Urinary bladder (tissue), 4 donors: ENCODE measurements around the gene TMIGD2. TPM values are rescaled to one million over a fixed set of nuclear protein-coding genes. Genes with fewer than 3 reads are reported as not detected.
"Not testable (repeated sequence)": the region's sequence is repeated elsewhere in the genome, so short reads cannot be mapped to it uniquely, and the experiment has no call there.

Experiments
- DNase-seq: peaks from one replicate; pipeline ENCODE4 v3.0.0-alpha.2; 2015; ENCODE audit errors: extremely low spot score
- H3K27ac ChIP-seq: one replicate; pipeline ENCODE4 v1.5.1; 2013; ENCODE audit warnings: low read depth, mild to moderate bottlenecking, moderate library complexity
- H3K36me3 ChIP-seq: one replicate; pipeline ENCODE4 v1.6.1; 2013; ENCODE audit warnings: mild to moderate bottlenecking, moderate library complexity; ENCODE audit not compliant: insufficient read depth
- H3K4me1 ChIP-seq: one replicate; pipeline ENCODE4 v1.6.1; 2013; ENCODE audit warnings: mild to moderate bottlenecking, moderate library complexity; ENCODE audit not compliant: insufficient read depth
- H3K4me3 ChIP-seq: one replicate; pipeline ENCODE4 v1.5.1; 2013; ENCODE audit warnings: low read depth, low read length
- WGBS: extraction: QIAGEN DNeasy Blood & Tissue Kit; methylation state at CpG from one replicate; pipeline ENCODE4 v1.1.7; 2013; 5-methylcytosine and 5-hydroxymethylcytosine counted together
- polyA plus RNA-seq: library from polyadenylated mRNA; stranded (reverse); fragments of 200-250 nt; gene quantifications from one replicate; pipeline ENCODE4 v1.2.3, GENCODE V29; 2013
- total RNA-seq: library from RNA; depleted of rRNA; stranded (reverse); fragments of >200 nt; gene quantifications from one replicate; pipeline ENCODE4 v1.2.3, GENCODE V29; 2014
- donor health status: healthy with polysubstance abuse.
- donor health status: healthy.

TMIGD2 gene
- total and polyA plus RNA-seq, 2 donors = 0.48 to 0.58 TPM

DNA sequence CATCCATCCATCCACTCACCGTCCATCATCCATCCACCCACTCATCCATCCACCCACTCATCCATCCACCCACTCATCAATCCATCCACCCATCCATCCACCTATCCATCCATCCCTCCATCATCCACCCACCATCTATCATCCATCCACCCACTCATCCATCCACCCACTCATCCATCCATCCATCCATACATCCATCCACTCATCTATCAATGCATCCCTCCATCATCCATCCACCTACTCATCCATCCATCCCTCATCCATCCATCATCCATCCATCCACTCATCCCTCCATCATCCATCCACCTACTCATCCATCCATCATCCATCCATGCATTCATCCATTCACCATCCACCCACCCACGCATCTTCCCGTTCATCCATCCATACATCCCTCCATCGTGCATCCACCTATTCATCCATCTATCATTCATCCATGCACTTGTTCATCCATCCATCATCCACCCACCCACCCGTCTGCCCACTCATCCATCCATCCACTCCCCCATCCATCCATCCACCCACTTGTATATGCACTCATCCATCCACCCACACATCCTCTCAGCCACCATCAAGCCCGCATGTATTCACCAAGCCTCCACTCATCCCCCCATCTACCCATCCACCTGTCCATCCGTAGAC, 32.9 kb upstream of the TMIGD2 start:
- 96% methylated on average over 7 of the region's 7 CpGs for WGBS
- no peaks in the 10 kb centered on the region for H3K36me3 ChIP-seq
- DNase-seq = no peak
- no peak overlapping the region for H3K27ac ChIP-seq
- no peak overlapping the region for H3K4me3 ChIP-seq
- no peaks in the 10 kb centered on the region for H3K4me1 ChIP-seq

DNA sequence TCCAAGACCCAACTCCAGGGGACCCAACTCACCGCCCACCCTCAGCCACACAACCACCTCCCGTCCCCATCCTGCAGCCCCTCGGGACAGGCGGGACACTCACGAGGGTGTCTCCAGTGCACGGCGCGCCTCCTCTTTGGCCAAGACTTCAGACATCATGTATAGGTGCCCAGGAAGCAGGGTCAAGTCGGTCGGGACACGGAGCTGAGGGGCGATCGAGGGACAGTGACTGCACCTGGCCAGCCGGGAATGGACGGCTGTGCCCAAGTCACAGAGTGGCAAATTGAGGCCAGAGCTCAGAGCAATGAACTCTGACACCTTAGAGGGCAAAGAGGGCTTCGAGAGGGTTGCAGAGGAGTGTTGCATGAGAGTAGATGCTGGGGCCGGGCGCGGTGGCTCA, 27.7 kb upstream of the TMIGD2 start:
- no peak for DNase-seq
- no peak overlapping the region for H3K27ac ChIP-seq

DNA sequence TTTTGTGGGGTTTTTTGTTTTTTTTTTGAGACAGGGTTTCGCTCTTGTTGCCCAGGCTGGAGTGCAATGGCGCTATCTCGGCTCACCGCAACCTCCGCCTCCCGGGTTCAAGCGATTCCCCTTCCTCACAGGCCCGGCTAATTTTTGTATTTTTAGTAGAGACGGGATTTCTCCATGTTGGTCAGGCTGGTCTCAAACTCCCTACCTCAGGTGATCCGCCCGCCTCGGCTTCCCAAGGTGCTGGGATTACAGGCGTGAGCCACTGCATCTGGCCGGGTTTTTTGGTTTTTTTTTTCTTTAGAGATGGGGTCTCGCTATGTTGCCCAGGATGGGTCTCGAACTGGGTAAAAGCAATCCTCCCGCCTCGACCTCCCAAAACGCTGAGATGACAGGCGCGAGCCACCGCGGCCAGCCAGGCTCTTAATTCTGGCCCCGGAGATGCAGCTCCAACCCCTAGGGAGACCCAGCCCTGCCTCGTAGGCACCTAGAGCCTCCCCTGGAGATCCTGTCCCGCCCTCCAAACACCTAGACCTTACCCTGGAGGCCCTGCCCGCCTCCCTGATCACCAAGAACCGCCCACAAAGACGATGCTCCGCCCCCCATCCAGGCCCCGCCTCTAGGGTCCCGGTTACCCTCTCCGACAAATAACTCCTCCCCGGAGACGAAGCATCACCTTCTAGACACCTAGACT, 26.9 kb upstream of the TMIGD2 start:
- WGBS = 42% methylated on average over 35 of the region's 35 CpGs
- peak overlapping the region; percentile 32 for H3K4me3 ChIP-seq
- not testable (repeated sequence) for H3K36me3 ChIP-seq, DNase-seq, H3K27ac ChIP-seq, H3K4me1 ChIP-seq

More for the DNA sequence above, 27.7 kb upstream of the TMIGD2 start:
- H3K4me3 ChIP-seq = no peak overlapping the region
- H3K36me3 ChIP-seq = no peaks in the 10 kb centered on the region
- 94% methylated on average over 19 of the region's 19 CpGs for WGBS
- H3K4me1 ChIP-seq = no peaks in the 10 kb centered on the region

- Histone ChIP-seq H3K27ac (no peak overlapping the region), H3K4me1 (no peaks in the 10 kb centered on the region), H3K36me3 (no peaks in the 10 kb centered on the region), H3K4me3 (peak overlapping the region; percentile 32)
- 4% methylated on average over 49 of the region's 49 CpGs for WGBS
- DNase-seq = peak; percentile 90
Measured at GRCh38 chr19:4328243-4328990, 26.2 kb upstream of the TMIGD2 start.

DNA sequence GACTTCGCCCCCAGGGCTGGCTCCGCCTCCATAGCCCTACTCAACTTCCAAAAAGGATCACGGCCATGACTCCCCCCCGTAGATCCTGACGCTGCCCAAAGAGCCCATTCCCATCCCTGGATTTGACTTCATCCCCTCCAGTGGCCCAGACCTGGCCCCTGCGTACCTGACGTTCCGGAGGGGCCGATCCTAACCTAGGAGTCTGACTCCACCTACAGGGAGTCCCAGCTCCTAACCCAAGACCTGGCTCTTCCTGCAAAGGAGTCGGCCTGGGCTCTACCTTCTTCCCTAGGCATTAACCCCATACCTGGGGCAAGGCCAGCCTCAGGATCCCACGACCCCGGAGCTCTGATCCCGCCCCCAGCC, 25.7 kb upstream of the TMIGD2 start:
- 16% methylated on average over 13 of the region's 13 CpGs for WGBS
- Histone ChIP-seq H3K4me3 (peak overlapping the region; percentile 0), H3K4me1 (no peaks in the 10 kb centered on the region), H3K27ac (no peak overlapping the region), H3K36me3 (no peaks in the 10 kb centered on the region)
- DNase-seq = no peak

GRCh38 chr19:4327252-4327876, 25.2 kb upstream of the TMIGD2 start:
- H3K4me3 ChIP-seq = no peak overlapping the region
- H3K27ac ChIP-seq = no peak overlapping the region
- H3K36me3 ChIP-seq = no peaks in the 10 kb centered on the region
- 6% methylated on average over 30 of the region's 30 CpGs for WGBS
- DNase-seq = peak; percentile 31
- H3K4me1 ChIP-seq = no peaks in the 10 kb centered on the region

DNA sequence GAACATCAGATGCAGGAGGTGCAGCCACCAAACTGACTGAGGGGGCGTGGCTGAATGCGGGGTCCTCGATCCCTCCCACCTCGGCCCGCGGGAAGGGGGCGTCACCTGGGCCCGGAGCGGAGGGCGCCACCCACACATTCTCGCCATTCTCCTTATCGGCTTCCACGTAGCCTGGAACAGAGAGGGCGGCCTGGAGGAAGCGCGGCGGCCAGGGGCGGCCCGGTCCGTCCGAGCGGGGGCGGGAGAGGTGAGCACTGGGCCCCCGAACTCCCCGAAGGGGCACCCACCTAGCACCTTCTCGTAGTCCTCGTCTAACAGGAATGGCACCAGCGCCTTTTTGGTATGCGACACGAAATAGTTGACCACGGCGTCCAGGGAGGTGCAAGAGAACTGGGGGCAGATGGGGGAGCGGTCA, 24.7 kb upstream of the TMIGD2 start:
- Histone ChIP-seq H3K27ac (no peak overlapping the region), H3K4me1 (no peaks in the 10 kb centered on the region), H3K4me3 (no peak overlapping the region), H3K36me3 (no peaks in the 10 kb centered on the region)
- 9% methylated on average over 33 of the region's 33 CpGs for WGBS
- no peak for DNase-seq

- no peak overlapping the region for H3K4me3 ChIP-seq
- H3K36me3 ChIP-seq = no peaks in the 10 kb centered on the region
- no peaks in the 10 kb centered on the region for H3K4me1 ChIP-seq
- no peak for DNase-seq
- 40% methylated on average over 13 of the region's 13 CpGs for WGBS
- no peak overlapping the region for H3K27ac ChIP-seq
Measured at GRCh38 chr19:4326215-4326836, 24.1 kb upstream of the TMIGD2 start.

GRCh38 chr19:4324228-4324627, 22.0 kb upstream of the TMIGD2 start:
- Histone ChIP-seq H3K36me3 (no peaks in the 10 kb centered on the region), H3K4me3 (no peak overlapping the region), H3K4me1 (no peaks in the 10 kb centered on the region), H3K27ac (no peak overlapping the region)
- no peak for DNase-seq
- WGBS = 81% methylated on average over 12 of the region's 12 CpGs

DNA sequence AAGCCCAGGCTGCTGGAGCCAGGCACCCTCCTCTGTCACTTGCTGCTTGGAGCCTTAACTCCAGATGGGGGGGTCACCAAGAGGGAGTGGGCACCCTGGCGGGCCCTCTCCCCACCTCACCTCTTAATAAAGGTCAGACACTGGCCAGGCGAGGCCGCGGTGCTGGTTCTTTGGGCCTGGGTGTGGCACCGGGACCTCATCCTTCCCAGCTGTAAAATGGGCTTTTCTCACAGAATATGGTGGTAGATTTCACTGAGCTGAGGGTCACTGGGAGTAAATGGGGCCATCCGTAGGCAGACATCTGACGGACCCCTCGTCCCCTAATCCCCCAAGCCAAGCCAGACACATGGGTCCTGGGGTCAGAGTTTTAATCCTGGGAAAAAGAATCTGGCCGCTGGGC, 21.5 kb upstream of the TMIGD2 start:
- H3K4me1 ChIP-seq = no peaks in the 10 kb centered on the region
- H3K27ac ChIP-seq = no peak overlapping the region
- H3K4me3 ChIP-seq = no peak overlapping the region
- 93% methylated on average over 9 of the region's 9 CpGs for WGBS
- no peaks in the 10 kb centered on the region for H3K36me3 ChIP-seq
- no peak for DNase-seq

DNA sequence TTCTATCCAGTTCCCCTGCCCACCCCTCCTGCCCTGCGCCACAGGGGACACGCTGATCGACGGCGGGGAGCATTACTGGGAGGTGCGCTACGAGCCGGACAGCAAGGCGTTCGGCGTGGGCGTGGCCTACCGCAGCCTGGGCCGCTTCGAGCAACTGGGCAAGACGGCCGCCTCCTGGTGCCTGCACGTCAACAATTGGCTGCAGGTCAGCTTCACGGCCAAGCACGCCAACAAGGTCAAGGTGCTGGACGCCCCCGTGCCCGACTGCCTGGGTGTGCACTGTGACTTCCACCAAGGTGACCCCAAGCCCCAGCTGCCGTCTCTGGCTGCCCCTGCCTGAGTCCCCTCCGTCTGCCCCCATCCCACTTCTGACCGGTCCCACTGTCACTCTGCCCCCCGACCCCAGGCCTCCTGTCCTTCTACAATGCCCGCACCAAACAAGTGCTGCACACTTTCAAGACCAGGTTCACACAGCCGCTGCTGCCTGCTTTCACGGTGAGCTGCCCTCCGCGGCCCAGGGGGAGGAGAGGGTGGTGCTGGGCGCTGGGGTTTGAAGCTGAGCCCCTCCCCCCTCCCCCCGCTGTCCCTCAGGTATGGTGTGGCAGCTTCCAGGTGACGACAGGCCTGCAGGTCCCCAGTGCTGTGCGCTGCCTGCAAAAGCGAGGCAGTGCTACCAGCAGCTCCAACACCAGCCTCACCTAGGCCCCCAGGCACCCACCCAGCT, 20.9 kb upstream of the TMIGD2 start:
- Histone ChIP-seq H3K27ac (no peak overlapping the region), H3K4me1 (no peaks in the 10 kb centered on the region), H3K4me3 (no peak overlapping the region), H3K36me3 (no peaks in the 10 kb centered on the region)
- DNase-seq = no peak
- WGBS = 83% methylated on average over 37 of the region's 37 CpGs

- Histone ChIP-seq H3K36me3 (no peaks in the 10 kb centered on the region), H3K27ac (no peak overlapping the region), H3K4me1 (no peaks in the 10 kb centered on the region), H3K4me3 (no peak overlapping the region)
- DNase-seq = no peak
- WGBS = 97% methylated on average over 2 of the region's 2 CpGs
Measured at GRCh38 chr19:4320419-4320818, 18.2 kb upstream of the TMIGD2 start.
